ENCODE results near the gene SNX19.
A peak's percentile ranks its signal among the peaks of the same experiment; 100 is the strongest.

SNX19 gene

DNA sequence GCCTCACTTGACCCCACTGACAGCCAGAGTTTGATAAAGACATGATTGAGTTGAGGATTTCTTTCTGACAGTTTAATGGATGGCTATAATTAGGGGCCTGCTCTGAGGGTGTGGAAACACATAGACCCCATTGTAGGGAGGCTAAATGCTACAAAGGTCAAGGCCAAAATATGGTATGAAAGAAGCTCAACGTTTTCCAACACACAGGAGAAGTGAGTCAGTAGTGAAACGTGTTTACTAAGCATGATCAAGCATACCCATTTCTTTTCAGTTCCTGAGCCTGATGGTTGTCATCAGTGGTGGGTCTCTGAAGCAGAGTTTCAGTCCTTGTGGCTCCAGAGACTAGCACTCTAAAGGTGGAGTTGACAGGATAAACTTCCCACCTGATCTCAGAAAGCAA lies 69.7 kb downstream of the SNX19 start:
- DNase-seq (ENCODE audit: low spot score): no peak

GRCh38 chr11:130842001-130842400 lies 74.3 kb downstream of the SNX19 start:
- DNase-seq (ENCODE audit: low spot score): no peak

GRCh38 chr11:130840679-130841078 lies 75.6 kb downstream of the SNX19 start:
- no peak for DNase-seq (ENCODE audit: low spot score)

DNA sequence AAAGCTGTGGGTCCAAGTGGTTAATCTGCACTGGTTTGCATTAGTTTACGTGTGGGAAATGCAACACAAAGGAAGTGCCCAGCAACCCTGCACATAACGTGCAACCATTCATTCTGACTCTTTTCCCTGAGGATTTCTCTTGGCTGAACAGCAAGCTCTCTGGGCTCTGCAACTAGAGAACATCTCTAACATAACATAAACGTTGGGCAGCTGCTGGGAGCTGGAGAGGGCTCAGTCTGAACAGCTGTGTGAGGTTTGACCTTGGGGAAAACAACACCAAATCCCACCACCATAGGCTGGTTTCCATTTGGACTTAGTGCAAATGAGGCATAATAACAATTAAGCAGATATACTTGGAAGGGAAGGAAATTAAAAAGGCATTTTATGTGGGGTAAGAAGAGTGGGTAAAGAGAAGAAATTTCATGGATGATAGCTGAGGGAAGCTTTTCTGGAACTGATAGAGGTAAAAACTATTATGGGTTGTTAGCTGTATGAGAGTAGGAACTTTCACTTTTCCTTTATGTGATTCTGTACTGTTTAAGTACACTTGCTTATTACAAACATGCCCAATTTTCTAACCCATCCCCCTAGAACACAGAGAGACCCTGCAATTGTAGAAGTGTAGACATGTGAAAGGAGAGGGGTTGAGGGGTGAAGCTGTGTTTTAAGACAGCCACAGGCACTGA lies 76.2 kb downstream of the SNX19 start:
- peak; percentile 25 for DNase-seq (ENCODE audit: low spot score)

- DNase-seq (ENCODE audit: low spot score): no peak
Measured at GRCh38 chr11:130837194-130837593, 79.1 kb downstream of the SNX19 start.

- no peak for DNase-seq (ENCODE audit: low spot score)
Measured at GRCh38 chr11:130834886-130835285, 81.4 kb downstream of the SNX19 start.

DNA sequence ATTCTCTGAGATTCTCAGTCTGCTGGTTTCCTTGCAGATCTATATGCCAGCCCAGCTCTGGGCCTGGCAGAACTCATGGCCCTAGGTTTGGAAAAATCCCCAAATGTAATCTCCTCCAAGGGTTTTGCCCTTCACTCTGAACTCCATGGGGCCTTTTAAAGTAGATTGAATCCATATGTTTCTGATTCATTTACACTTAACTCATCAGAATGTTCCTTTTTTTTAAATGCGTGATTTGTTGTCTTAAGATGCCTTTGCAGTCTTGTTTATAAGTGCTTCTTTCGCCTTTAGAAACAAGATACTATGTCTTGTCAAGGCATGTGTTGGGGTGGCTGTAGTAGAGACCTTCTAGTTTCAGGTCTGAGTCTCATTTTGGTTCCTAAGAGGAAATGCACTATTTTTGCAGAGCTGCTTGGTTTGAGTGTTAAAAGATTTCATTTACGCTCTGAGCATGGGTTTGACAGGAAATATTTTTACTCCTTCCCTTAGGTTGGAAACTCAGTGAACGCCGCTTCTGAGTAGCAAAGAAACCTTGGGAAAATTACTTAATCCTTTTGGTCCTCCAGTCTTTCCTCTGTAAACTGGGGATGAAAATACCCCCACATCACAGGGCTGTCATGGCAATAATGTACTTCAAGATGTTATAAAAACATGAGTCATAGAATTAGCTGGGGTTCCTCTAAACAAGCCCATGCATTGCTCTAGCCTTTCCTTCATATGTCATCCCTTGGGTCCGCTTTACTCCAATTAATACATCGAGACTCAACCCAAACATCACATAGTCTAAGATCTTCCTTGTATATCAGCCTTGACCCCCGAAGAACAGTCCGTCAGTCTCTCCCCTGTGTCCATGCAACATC lies 83.5 kb downstream of the SNX19 start:
- no peak for DNase-seq (ENCODE audit: low spot score)

DNA sequence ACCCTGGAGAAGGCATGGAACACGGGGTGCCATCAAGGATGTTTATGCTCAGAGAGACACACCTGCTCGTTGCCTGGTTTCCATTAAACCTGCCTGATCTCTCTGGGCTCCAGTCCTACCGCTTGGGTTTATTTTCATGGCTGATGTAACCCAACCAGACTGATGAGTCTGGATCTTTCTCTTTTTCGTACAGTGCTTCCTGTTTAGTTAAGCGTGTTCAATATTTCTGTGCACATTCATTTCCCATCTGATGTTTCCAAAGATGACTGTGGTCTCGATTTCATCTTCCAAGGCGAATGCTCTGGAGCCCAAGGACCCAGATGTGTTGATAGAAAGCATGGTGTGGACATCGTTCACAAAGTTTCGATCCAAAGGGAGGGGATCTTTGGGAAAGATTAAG lies 84.3 kb downstream of the SNX19 start:
- no peak for DNase-seq (ENCODE audit: low spot score)

GRCh38 chr11:130831506-130831905 lies 84.8 kb downstream of the SNX19 start:
- DNase-seq (ENCODE audit: low spot score): no peak

DNA sequence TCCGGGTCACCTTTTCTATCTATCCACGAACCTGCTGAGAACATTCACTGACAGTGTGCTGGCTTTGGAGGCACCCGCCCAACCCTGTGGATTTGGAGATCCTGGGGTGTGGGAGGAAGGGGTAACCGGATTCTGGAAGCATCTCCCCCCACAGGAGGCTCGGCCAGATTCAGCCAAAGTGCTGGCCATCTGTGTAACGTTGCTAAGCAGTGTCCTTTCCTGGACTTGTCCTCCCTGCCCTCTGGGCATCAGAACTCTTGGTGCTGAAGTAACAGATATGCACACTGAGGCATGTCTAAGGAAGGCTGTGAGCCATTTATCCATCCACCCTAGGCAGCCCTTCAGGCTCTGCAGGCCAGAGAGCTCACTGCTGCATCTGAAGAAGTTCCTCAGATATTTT lies 85.7 kb downstream of the SNX19 start:
- DNase-seq (ENCODE audit: low spot score): no peak

- no peak for DNase-seq (ENCODE audit: low spot score)
Measured at GRCh38 chr11:130829920-130830511, 86.3 kb downstream of the SNX19 start.

DNA sequence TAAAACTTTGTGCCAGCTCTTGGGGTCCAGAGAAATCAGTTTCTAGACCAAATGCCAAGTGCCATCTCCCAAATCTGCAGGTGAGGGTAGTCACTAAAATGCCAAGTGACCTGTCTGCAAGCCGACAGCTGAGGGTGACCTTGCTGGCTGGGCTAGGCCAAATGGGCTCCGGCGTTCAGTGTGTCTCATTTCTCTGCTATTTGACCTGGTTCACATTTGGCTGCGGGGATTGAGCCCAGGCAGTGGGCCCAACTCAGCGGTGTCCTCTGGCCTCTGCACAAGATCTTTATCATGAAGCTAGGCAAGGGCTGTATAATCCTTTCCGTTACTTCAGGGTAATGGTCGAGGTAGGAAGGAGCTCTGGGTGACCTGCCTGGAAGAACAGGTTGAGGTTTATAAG lies 87.5 kb downstream of the SNX19 start:
- no peak for DNase-seq (ENCODE audit: low spot score)

DNA sequence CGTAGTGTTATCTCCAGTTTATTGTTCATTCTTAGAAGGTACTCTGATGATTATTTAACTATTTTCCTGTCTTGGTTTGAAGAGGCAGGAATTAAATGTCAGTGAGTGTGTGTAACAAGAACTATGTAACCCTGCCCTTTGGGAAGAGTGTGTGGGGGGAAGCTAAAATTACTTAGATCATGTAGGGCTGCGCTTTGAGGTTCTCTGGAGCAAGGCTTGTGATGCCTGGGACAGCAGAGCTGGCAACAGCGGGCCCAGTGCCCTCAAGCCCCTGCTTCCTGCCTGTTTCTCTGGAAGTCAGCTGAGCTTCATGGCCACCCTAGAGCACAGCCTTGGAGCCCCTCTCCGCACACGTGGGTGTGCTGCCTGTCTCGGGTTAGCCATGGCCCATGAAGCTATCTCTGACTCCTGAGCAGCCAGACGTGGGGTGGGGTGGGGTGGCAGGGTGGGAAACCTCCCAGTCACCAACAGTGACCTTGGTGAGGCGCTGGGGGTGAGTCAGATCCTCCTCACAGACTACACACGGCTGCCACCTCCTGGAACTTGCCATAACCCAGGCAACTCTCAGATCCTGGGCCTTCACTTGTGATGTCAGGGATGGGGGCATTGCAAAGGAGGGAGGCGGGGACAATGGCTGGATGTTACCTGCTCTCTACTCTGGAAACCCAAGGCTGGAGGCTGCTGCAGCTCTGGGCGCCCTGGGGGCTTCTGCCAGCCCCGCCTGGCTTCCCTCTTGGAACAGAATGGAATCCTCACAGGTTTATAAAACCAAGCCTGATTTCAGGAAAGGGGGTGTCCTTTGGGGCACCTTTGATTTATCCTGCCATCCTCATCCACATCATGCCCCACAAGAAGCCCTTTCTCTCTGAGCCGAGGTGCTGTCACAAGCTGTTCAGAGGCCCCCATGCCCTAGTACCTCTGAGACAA lies 88.6 kb downstream of the SNX19 start:
- peak; percentile 86 for DNase-seq (ENCODE audit: low spot score)

GRCh38 chr11:130826572-130826971 lies 89.7 kb downstream of the SNX19 start:
- DNase-seq (ENCODE audit: low spot score): no peak

- no peak for DNase-seq (ENCODE audit: low spot score)
Measured at GRCh38 chr11:130825983-130826382, 90.3 kb downstream of the SNX19 start.

- DNase-seq (ENCODE audit: low spot score): no peak
Measured at GRCh38 chr11:130825561-130825960, 90.7 kb downstream of the SNX19 start.

Measured in hepatic stellate cell (primary cell).